ENCODE data around the gene REPS2.

DNA sequence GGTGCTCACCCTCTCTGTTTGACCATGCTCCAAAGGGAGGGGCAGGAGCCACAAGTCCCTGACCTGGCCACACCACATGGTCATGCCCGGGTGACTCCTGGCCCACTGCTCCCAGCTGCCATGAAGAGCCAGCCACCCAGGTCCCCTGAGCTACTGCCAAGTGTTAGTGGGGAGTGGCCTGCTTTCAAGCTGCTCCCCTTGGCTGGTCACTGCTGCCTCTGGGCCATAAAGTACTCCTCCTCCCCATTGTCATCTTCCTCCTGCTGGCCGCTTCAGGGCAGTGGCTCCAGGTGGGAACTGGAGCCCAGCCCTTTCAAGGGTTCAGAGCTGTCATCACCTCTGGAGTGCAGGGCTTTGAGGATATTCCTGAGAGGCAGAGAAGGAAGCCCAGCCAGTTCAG, 49.0 kb upstream of the REPS2 start:
- TF ChIP-seq SIRT6 (IDR thresholded peaks at IDR 0.05; ENCODE audit: low read depth, low read length) (no peak), CTCF (IDR thresholded peaks at IDR 0.05 in 2 of 3, conservative IDR thresholded peaks at IDR 0.05 in 1 of 3; ENCODE audit: insufficient read depth in 2 of 3, low read depth in 1 of 3, low read length in 3 of 3) (no peak), ZNF586 (CRISPR knock-in tag; conservative IDR thresholded peaks at IDR 0.05) (no peak), EZH2 (IDR thresholded peaks at IDR 0.05; ENCODE audit: borderline replicate concordance, low read depth, low read length) (no peak), MYNN (IDR thresholded peaks at IDR 0.05) (no peak), MYNN (CRISPR knock-in tag; IDR thresholded peaks at IDR 0.05) (no peak), ZZZ3 (IDR thresholded peaks at IDR 0.05) (no peak), ZFP30 (CRISPR knock-in tag; IDR thresholded peaks at IDR 0.05; ENCODE audit: borderline replicate concordance) (no peak), NFYB (IDR thresholded peaks at IDR 0.05; ENCODE audit: extremely low read depth, insufficient read length) (no peak), EHMT2 (IDR thresholded peaks at IDR 0.05) (no peak), SETDB1 (IDR thresholded peaks at IDR 0.05; ENCODE audit: low read length) (no peak)
